Measurements from ENCODE around the gene AGBL1.

AGBL1 gene

GRCh38 chr15:86837294-86838061 lies 757.8 kb downstream of the AGBL1 start:
- TF ChIP-seq, protein P1, sequence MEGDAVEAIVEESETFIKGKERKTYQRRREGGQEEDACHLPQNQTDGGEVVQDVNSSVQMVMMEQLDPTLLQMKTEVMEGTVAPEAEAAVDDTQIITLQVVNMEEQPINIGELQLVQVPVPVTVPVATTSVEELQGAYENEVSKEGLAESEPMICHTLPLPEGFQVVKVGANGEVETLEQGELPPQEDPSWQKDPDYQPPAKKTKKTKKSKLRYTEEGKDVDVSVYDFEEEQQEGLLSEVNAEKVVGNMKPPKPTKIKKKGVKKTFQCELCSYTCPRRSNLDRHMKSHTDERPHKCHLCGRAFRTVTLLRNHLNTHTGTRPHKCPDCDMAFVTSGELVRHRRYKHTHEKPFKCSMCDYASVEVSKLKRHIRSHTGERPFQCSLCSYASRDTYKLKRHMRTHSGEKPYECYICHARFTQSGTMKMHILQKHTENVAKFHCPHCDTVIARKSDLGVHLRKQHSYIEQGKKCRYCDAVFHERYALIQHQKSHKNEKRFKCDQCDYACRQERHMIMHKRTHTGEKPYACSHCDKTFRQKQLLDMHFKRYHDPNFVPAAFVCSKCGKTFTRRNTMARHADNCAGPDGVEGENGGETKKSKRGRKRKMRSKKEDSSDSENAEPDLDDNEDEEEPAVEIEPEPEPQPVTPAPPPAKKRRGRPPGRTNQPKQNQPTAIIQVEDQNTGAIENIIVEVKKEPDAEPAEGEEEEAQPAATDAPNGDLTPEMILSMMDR (IDR thresholded peaks at IDR 0.05; ENCODE audit: insufficient read depth, low read depth, low read length, missing control alignments): no peak
- no peak for DNase-seq (ENCODE audit: low read depth)

DNA sequence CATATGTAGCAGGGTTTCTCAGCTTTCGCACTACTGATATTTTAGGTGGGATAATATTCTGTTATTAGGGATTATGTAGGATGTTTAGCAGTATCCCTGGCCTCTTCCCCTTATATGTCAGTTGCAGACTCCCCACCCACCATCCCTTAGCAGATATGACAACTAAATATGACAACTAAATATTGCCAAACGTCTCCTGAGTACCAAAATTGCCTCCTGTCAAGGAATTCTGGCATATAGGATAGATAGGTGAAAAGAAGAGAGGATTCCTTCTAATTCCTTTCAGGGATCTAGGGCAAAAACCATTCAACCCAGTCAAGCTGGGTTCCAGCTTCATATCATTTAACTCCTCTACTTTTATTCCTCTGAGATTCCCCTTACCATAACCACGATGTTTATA lies 759.8 kb downstream of the AGBL1 start:
- DNase-seq (ENCODE audit: low read depth): no peak
- TF ChIP-seq, protein P1 (IDR thresholded peaks at IDR 0.05; ENCODE audit: insufficient read depth, low read depth, low read length, missing control alignments): no peak
- H3K4me3 ChIP-seq (ENCODE audit: low read depth, low read length): no peak overlapping the region

More at GRCh38 chr15:86837294-86838061, 757.8 kb downstream of the AGBL1 start:
- H3K4me3 ChIP-seq (ENCODE audit: low read depth, low read length): no peak overlapping the region

GRCh38 chr15:86840996-86841395 lies 761.3 kb downstream of the AGBL1 start:
- TF ChIP-seq, protein P1 (IDR thresholded peaks at IDR 0.05; ENCODE audit: insufficient read depth, low read depth, low read length, missing control alignments): no peak
- DNase-seq (ENCODE audit: low read depth): no peak
- H3K4me3 ChIP-seq (ENCODE audit: low read depth, low read length): no peak overlapping the region

- DNase-seq (ENCODE audit: low read depth): no peak
- no peak overlapping the region for H3K4me3 ChIP-seq (ENCODE audit: low read depth, low read length)
- TF ChIP-seq, protein P1 (IDR thresholded peaks at IDR 0.05; ENCODE audit: insufficient read depth, low read depth, low read length, missing control alignments): no peak
These were observed 762.5 kb downstream of the AGBL1 start for GRCh38 chr15:86842199-86842598.

DNA sequence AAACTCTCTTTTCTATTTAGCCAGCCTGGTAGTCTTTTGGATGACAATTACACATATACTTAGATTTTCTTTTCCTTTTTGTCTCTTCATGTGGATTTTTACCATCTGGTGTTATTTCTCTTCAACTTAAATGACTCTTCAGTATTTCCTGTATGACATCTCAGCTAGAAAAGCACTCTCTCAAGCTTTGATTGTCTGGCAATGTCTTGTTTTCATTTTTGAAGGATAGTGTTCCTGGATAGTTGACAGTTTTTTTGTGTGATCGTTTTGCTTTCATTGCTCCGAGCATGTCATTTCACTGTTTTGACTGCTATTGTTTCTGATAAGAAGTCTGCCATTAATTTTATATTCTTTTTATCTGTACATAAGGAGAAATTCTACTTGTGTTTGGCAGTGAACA lies 766.4 kb downstream of the AGBL1 start:
- DNase-seq (ENCODE audit: low read depth): no peak
- TF ChIP-seq, protein P1 (IDR thresholded peaks at IDR 0.05; ENCODE audit: insufficient read depth, low read depth, low read length, missing control alignments): no peak

GRCh38 chr15:86849136-86849535 lies 769.5 kb downstream of the AGBL1 start:
- TF ChIP-seq, protein P1 (IDR thresholded peaks at IDR 0.05; ENCODE audit: insufficient read depth, low read depth, low read length, missing control alignments): no peak
- H3K4me3 ChIP-seq (ENCODE audit: low read depth, low read length): no peak overlapping the region

More for the DNA sequence above, 766.4 kb downstream of the AGBL1 start:
- no peak overlapping the region for H3K4me3 ChIP-seq (ENCODE audit: low read depth, low read length)

More at GRCh38 chr15:86849136-86849535, 769.5 kb downstream of the AGBL1 start:
- DNase-seq (ENCODE audit: low read depth): no peak
